HG03095 (cell line): ENCODE measurements around the gene AKT3.
"Not testable (repeated sequence)": the region's sequence is repeated elsewhere in the genome, so short reads cannot be mapped to it uniquely, and the experiment has no call there.

ENCODE experiments used
- ATAC-seq: cut with Tn5 transposase; IDR thresholded peaks from one replicate; pipeline ENCODE4 v1.9.1; 2021; ENCODE audit warnings: moderate library complexity; ENCODE audit not compliant: unreplicated experiment

The AKT3 gene

GRCh38 chr1:243850202-243850451, at the start of gene AKT3:
TSS of gene AKT3 (minus strand) at chr1:243850243. CDS start at chr1:243843170, 7,073 bp downstream.
- ATAC-seq, result peak; percentile 49

DNA sequence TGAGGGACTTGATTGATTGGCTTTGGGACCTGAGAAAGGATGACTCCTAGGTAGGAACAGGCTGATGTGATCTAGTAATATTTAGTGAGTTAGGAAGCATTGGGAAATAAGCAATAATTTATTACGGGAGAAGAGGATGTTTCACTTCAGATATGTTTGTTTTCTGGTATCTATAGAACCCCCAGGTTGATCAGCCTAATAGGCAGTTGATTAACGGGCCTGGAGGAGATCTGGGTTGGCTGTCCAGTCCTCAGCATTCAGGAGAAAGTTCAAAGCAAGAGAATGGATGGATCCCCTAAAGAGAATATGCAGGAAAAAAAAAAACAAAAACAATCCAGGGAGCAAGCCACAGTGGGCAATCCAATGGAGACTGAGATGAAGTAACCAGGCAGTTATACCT, 48.2 kb upstream of the AKT3 start:
- ATAC-seq, result no peak

DNA sequence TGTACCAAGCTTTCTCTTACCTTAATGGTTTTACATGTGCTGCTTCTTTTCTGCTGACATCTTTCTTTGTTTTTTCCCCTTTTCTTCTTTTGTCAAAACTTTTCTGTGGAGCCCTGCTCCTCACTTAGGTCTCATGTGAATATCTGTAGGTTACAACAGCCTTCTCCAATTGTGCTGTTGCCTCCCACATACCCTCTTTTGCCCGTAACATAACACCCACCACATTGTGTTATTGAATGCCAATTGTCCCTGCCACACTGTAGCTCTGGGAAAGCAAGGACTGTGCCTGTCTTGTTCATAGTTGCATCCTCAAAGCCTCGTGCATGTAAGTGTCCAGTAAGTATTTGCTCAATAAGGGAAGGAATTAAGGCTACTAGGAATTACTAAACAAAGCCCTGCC, 46.3 kb upstream of the AKT3 start:
- ATAC-seq, result no peak

GRCh38 chr1:243892456-243892855, 42.4 kb upstream of the AKT3 start:
- no peak for ATAC-seq

GRCh38 chr1:243890576-243890975, 40.5 kb upstream of the AKT3 start:
- no peak for ATAC-seq

DNA sequence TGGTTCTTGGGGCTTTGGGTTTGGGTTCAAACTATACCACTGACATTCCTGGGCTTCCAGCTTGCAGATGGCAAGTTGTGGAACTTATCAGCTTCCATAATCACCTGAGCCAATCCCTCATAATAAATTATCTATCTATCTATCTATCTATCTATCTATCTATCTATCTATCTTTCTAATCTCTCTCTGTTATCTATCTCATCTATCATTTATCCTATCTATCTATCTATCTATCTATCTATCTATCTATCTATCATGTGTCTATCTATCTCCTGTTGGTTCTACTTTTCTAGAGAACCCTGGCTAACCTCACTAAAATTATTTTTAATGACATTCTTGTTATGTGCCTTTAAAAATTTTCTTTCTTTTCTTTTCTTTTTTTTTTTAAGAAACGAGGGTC, 35.8 kb upstream of the AKT3 start:
- ATAC-seq, result no peak

GRCh38 chr1:243884603-243885002, 34.6 kb upstream of the AKT3 start:
- no peak for ATAC-seq

DNA sequence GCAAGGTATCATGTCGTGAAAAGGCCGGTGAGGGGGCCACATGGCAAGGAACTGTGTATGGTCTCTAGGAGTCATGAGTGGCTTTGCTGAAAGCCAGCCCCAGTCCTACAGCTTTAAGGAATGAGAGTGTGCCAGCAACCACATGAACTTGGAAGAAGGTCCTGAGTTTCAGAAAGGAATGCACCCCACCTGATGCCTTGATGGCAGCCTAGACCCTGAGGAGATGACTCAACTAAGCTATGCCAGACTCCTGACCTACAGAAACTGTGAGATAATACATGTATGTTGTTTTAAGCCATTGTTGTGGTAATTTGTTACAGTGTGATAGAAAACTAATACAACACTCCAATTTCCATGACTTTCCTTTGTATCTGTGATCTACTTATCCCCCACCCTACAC, 33.5 kb upstream of the AKT3 start:
- ATAC-seq, result no peak

GRCh38 chr1:243882276-243882675, 32.2 kb upstream of the AKT3 start:
- no peak for ATAC-seq

DNA sequence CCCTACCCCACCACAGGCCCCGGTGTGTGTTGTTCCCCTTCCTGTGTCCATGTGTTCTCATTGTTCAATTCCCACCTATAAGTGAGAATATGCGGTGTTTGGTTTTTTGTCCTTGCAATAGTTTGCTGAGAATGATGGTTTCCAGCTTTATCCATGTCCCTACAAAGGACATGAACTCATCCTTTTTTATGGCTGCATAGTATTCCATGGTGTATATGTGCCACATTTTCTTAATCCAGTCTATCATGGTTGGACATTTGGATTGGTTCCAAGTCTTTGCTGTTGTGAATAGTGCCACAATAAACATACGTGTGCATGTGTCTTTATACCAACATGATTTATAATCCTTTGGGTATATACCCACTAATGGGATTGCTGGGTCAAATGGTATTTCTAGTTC, 27.0 kb upstream of the AKT3 start:
- ATAC-seq, result not testable (repeated sequence)

- no peak for ATAC-seq
These were observed 5.7 kb upstream of the AKT3 start for GRCh38 chr1:243855616-243856318.

DNA sequence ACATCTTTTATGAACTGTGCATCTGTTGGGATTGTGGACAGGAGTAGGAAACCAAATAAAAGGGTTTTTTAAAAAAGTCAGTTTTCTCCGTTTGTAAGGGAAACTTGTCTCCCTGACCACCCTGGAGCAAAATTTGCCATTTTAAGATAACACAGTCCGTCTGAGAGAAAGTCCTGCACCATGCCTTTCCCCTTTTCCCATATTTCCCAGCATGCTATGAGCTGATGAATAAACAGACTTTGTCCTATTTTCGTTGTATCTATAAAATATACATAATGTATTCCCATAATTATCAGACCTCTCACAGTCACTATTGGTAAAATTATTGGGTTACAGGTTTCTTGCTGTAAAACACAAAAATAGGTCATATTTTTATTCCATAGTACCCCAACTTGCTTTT, 1.7 kb upstream of the AKT3 start:
- no peak for ATAC-seq

GRCh38 chr1:243851257-243851756, 1.3 kb upstream of the AKT3 start:
- no peak for ATAC-seq

GRCh38 chr1:243850452-243851256, 611 bp upstream of the AKT3 start:
- peak; percentile 46 for ATAC-seq

- peak; percentile 17 for ATAC-seq
These were observed 432 bp downstream of the AKT3 start for GRCh38 chr1:243849421-243850201.

GRCh38 chr1:243848858-243849420, 1.1 kb downstream of the AKT3 start:
- peak; percentile 18 for ATAC-seq

GRCh38 chr1:243848165-243848857, 1.7 kb downstream of the AKT3 start:
- ATAC-seq, result no peak

DNA sequence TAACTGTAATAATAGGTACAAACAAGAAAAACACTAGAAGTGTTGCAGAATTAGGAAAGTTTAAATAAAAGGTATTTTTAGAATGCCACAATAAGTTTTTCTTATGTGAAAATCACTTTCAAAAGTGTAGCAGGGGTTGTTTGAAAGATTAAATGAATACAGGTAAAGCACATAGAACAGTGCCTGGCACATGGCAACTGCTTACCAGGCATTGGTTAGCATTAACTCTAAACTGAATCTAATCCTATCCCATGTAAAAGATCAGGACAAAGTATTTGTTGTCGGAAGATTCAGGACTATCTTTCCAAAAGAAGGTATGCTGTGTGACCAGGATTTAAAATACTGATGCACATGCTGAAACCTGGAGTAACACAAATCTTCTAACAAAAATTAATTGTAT, 3.3 kb downstream of the AKT3 start:
- no peak for ATAC-seq

- no peak for ATAC-seq
These were observed 4.2 kb downstream of the AKT3 start for GRCh38 chr1:243845888-243846287.

DNA sequence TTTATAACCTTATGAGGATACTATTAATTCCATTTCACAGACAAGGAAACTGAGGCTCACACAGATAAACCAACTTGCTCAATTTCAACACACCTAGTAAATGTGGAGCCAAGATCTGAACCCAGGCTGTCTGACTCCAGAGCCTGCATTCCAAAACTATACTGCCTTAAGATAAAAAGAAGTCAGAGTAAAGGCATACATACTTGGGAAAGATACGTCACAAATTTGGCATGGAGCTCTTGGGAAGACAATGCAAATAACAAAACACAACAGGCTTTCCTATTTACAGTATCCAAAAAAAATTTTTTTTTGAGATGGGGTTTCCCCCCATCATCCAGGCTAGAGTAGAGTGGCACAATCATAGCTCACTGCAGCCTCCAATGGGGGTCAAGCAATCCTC, 5.9 kb downstream of the AKT3 start:
- no peak for ATAC-seq

DNA sequence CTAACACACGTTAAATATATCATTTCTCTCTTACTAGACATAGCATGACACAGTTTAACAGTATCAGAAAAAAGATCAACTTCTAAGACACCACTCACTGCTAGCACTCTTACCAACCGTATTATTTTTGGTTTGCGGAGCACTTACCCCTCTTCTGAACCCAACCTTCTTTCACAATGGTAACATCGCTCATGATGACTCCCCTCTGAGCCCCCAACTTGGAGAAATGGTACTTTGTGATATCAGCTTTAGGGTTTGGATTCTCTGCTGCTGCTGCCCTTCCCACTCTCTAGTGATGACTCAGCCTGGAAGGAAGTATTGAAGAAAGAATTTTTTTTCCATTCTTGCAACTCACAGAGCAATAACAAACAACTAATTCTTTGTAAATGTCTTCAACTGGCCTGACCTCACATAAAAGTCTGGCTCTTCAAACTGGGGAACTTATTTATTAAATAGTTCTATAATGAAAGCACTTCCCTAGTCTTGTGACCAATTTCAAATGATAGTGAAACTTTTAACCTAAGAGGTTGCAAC, 7.0 kb downstream of the AKT3 start:
- no peak for ATAC-seq
